ENCODE measurements around the gene ST8SIA1. TPM values are rescaled to one million over a fixed set of nuclear protein-coding genes. Genes with fewer than 3 reads are reported as not detected.

The ST8SIA1 gene
- total RNA-seq, 6 experiments from 2014 or later = 0.16 to 0.37 (median 0.35) TPM; not detected in 3

- Histone ChIP-seq H3K4me1 (no peaks in the 10 kb centered on the region), H3K4me3 (no peak overlapping the region), H3K9me3 (no peaks in the 10 kb centered on the region), H3K27me3 (no peaks in the 10 kb centered on the region), H3K27ac (no peak overlapping the region), H3K36me3 (no peaks in the 10 kb centered on the region)
- TF ChIP-seq CTCF (IDR thresholded peaks at IDR 0.05) (no peak), POLR2A (IDR thresholded peaks at IDR 0.05) (no peak)
- WGBS (ENCODE audit: insufficient coverage, low coverage, low lambda C conversion rate, missing lambda C conversion rate) = 70% methylated on average over 9 of the region's 11 CpGs
- intact Hi-C loops (cut with DNase I) = no loop called here
- no peak for ATAC-seq
- no peak for DNase-seq
These were observed 13.4 kb downstream of the ST8SIA1 start for GRCh38 chr12:22321018-22321605.

GRCh38 chr12:22318108-22318737 is 16.3 kb downstream of the ST8SIA1 start:
- DNase-seq (no peak), ATAC-seq (peak in 1 of 4 donors; percentile 17)
- H3K4me3 ChIP-seq = no peak overlapping the region
- H3K4me1 ChIP-seq = no peaks in the 10 kb centered on the region
- no peaks in the 10 kb centered on the region for H3K9me3 ChIP-seq
- no peak for TF ChIP-seq POLR2A (IDR thresholded peaks at IDR 0.05)
- no peak for TF ChIP-seq CTCF (IDR thresholded peaks at IDR 0.05)
- H3K36me3 ChIP-seq = no peaks in the 10 kb centered on the region
- no peaks in the 10 kb centered on the region for H3K27me3 ChIP-seq
- WGBS (ENCODE audit: insufficient coverage, low coverage, low lambda C conversion rate, missing lambda C conversion rate) = 49% methylated on average over 4 of the region's 4 CpGs
- intact Hi-C loops (cut with DNase I) = no loop called here
- H3K27ac ChIP-seq = no peak overlapping the region

- 46% methylated on average over 1 of the region's 2 CpGs for WGBS (ENCODE audit: insufficient coverage, low coverage, low lambda C conversion rate, missing lambda C conversion rate)
These were observed 20.6 kb downstream of the ST8SIA1 start for GRCh38 chr12:22313963-22314330.

GRCh38 chr12:22313286-22313962 is 21.1 kb downstream of the ST8SIA1 start:
- TF ChIP-seq CTCF (IDR thresholded peaks at IDR 0.05) = no peak
- no peak for TF ChIP-seq POLR2A (IDR thresholded peaks at IDR 0.05)
- Histone ChIP-seq H3K36me3 (no peaks in the 10 kb centered on the region), H3K27ac (no peak overlapping the region), H3K4me1 (no peaks in the 10 kb centered on the region), H3K9me3 (no peaks in the 10 kb centered on the region), H3K4me3 (no peak overlapping the region), H3K27me3 (no peaks in the 10 kb centered on the region)
- ATAC-seq = no peak
- intact Hi-C loops (cut with DNase I) = no loop called here
- DNase-seq = no peak
- WGBS (ENCODE audit: insufficient coverage, low coverage, low lambda C conversion rate, missing lambda C conversion rate) = 63% methylated on average over 4 of the region's 4 CpGs

More at GRCh38 chr12:22313963-22314330, 20.6 kb downstream of the ST8SIA1 start:
- Histone ChIP-seq H3K27me3 (no peaks in the 10 kb centered on the region), H3K4me1 (no peaks in the 10 kb centered on the region), H3K27ac (no peak overlapping the region), H3K36me3 (no peaks in the 10 kb centered on the region), H3K4me3 (no peak overlapping the region), H3K9me3 (no peaks in the 10 kb centered on the region)
- TF ChIP-seq CTCF (IDR thresholded peaks at IDR 0.05) (no peak), POLR2A (IDR thresholded peaks at IDR 0.05) (no peak)
- DNase-seq = no peak
- intact Hi-C loops (cut with DNase I) = no loop called here
- ATAC-seq = no peak

Data from right lobe of liver (tissue), 6 donors.